ENCODE results near the gene AUTS2. TPM values are rescaled to one million over a fixed set of nuclear protein-coding genes. Genes with fewer than 3 reads are reported as not detected.

AUTS2 gene
- total RNA-seq, 6 experiments from 2014 or later = 10.4 to 32.0 (median 19.3) TPM

DNA sequence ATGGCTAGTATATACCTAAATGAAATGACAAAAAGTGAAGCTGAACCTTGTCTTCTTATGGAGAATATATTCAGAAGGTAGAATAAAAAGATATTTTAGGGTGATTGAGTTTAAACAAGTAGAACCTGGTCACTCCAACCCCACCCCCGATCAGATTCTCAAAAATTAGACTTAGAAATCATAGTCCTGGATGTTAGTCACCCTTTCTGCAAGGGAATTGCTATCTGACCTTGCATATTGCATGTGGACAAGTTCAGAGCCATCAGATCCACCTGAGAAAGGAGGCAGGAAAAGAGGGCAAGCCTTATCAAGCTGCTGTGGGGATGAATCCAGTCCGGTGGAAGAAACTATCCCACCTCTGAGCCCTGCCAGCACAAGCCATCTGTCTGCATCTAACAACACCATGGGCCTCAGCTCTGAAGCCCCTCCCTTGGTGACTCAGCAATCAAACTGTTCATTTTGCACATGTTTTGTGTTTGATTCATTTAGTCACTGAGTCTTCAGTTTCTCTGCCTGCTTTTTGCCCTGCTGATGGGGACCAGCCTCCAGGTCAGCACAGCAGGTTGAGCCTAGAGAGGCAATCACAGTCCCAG lies 727.3 kb downstream of the AUTS2 start:
- no peak overlapping the region for H3K27ac ChIP-seq
- no peaks in the 10 kb centered on the region for H3K9me3 ChIP-seq
- H3K4me3 ChIP-seq = no peak overlapping the region
- no peak for TF ChIP-seq POLR2A (IDR thresholded peaks at IDR 0.05)
- TF ChIP-seq, protein P1, sequence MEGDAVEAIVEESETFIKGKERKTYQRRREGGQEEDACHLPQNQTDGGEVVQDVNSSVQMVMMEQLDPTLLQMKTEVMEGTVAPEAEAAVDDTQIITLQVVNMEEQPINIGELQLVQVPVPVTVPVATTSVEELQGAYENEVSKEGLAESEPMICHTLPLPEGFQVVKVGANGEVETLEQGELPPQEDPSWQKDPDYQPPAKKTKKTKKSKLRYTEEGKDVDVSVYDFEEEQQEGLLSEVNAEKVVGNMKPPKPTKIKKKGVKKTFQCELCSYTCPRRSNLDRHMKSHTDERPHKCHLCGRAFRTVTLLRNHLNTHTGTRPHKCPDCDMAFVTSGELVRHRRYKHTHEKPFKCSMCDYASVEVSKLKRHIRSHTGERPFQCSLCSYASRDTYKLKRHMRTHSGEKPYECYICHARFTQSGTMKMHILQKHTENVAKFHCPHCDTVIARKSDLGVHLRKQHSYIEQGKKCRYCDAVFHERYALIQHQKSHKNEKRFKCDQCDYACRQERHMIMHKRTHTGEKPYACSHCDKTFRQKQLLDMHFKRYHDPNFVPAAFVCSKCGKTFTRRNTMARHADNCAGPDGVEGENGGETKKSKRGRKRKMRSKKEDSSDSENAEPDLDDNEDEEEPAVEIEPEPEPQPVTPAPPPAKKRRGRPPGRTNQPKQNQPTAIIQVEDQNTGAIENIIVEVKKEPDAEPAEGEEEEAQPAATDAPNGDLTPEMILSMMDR (IDR thresholded peaks at IDR 0.05) = no peak
- no peak for DNase-seq
- H3K4me1 ChIP-seq = no peaks in the 10 kb centered on the region
- H3K36me3 ChIP-seq = no peaks in the 10 kb centered on the region
- no peak for ATAC-seq
- intact Hi-C loops (cut with DNase I) = no loop called here
- WGBS (ENCODE audit: insufficient coverage, low coverage, low lambda C conversion rate, missing lambda C conversion rate) = 46% methylated on average over 1 of the region's 2 CpGs
- H3K27me3 ChIP-seq = no peaks in the 10 kb centered on the region

DNA sequence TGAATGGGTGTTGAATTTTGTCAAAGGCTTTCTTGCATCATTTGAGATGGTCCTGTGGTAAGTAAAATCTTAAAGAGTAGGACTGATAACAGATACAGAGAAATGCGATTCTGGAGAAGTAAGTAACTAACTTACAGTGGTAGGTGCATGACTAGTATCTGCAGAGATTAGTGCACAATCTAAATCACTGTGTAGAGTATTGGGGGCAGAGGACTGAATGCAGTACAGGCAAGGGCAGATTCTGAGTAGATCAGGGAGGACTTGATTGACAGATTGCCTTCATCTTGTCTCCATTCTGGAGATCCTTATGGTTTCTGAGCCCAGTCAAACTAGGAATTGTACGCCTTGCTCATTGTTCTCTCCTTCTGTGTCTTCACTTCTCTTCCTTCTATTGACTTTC lies 736.0 kb downstream of the AUTS2 start:
- no peaks in the 10 kb centered on the region for H3K27me3 ChIP-seq
- no peaks in the 10 kb centered on the region for H3K36me3 ChIP-seq
- 86% methylated on average over 2 of the region's 2 CpGs for WGBS (ENCODE audit: insufficient coverage, low coverage, low lambda C conversion rate, missing lambda C conversion rate)
- TF ChIP-seq, protein P1 (IDR thresholded peaks at IDR 0.05) = no peak
- no peak for TF ChIP-seq POLR2A (IDR thresholded peaks at IDR 0.05)
- DNase-seq (no peak), ATAC-seq (no peak)
- H3K4me3 ChIP-seq = no peak overlapping the region
- H3K9me3 ChIP-seq = no peaks in the 10 kb centered on the region
- intact Hi-C loops (cut with DNase I) = no loop called here
- no peak overlapping the region for H3K27ac ChIP-seq
- H3K4me1 ChIP-seq = no peaks in the 10 kb centered on the region

DNA sequence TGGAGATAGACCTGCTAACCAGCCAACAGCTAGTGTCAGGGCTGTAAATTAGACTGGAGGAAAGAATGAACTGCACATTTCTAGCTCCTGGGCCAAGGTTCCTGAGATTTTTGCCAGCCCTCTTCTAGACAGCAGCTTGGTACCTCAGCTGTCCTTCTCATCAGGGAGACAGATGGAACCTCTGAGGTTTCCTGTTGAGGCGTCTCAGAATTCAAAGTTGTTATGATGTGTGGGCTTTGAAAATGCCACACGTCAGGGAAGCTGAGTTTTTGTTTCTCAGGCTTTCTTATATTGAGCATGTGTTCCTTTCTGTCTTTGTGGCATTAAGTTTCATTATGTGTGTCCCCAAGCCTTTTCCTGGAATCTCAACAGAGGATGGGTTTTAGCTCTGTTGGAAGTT lies 736.6 kb downstream of the AUTS2 start:
- H3K27ac ChIP-seq = no peak overlapping the region
- no peak overlapping the region for H3K4me3 ChIP-seq
- DNase-seq (no peak), ATAC-seq (no peak)
- no peaks in the 10 kb centered on the region for H3K36me3 ChIP-seq
- H3K9me3 ChIP-seq = no peaks in the 10 kb centered on the region
- no peaks in the 10 kb centered on the region for H3K4me1 ChIP-seq
- TF ChIP-seq POLR2A (IDR thresholded peaks at IDR 0.05) = no peak
- TF ChIP-seq, protein P1 (IDR thresholded peaks at IDR 0.05) = no peak
- no peaks in the 10 kb centered on the region for H3K27me3 ChIP-seq
- WGBS (ENCODE audit: insufficient coverage, low coverage, low lambda C conversion rate, missing lambda C conversion rate) = 36% methylated on average over 2 of the region's 2 CpGs
- intact Hi-C loops (cut with DNase I) = no loop called here

DNA sequence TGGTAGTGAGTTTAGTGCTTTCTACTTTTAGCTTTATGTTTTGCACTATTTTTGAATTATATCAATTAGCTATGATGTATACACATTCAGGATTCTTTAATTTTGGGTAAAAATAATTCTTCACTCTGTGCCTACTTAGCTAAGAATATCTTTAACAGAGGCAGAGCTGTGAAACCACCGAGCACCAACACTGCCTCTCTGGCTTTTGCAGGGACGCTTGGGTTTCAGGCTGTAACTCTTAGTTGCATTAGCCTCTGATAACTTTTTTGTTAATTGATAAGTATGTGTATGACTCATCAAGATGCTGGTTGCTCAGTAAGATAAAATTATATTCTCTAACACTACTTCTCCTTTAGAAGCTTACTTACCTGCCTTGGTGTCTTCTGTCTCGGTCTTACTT lies 738.3 kb downstream of the AUTS2 start:
- no peaks in the 10 kb centered on the region for H3K9me3 ChIP-seq
- DNase-seq = no peak
- intact Hi-C loops (cut with DNase I) = no loop called here
- no peaks in the 10 kb centered on the region for H3K27me3 ChIP-seq
- TF ChIP-seq POLR2A (IDR thresholded peaks at IDR 0.05) = no peak
- TF ChIP-seq, protein P1 (IDR thresholded peaks at IDR 0.05) = no peak
- ATAC-seq = no peak
- WGBS (ENCODE audit: insufficient coverage, low coverage, low lambda C conversion rate, missing lambda C conversion rate) = 69% methylated on average over 3 of the region's 3 CpGs
- no peak overlapping the region for H3K27ac ChIP-seq
- no peaks in the 10 kb centered on the region for H3K36me3 ChIP-seq
- H3K4me3 ChIP-seq = no peak overlapping the region
- H3K4me1 ChIP-seq = no peaks in the 10 kb centered on the region

DNA sequence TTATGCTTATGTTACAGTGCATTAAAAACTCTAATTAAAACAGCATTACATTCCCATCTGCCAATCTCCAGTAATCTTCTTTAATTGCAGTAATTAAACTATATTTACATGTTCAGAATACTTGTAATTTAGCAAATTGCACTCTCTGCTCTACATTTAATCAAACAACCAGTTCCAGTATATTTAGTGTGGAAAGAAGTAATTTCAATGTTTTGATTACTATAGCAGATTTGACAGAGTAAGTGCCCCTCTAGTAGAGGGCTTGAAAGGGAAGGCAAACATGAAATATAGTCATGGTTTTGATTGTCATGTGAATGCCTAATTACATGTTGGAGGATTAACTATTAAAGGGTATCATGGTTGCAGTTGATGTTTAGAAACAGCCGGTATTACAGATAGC lies 739.7 kb downstream of the AUTS2 start:
- H3K36me3 ChIP-seq = no peaks in the 10 kb centered on the region
- no peak overlapping the region for H3K27ac ChIP-seq
- TF ChIP-seq, protein P1 (IDR thresholded peaks at IDR 0.05) = no peak
- TF ChIP-seq POLR2A (IDR thresholded peaks at IDR 0.05) = no peak
- H3K27me3 ChIP-seq = no peaks in the 10 kb centered on the region
- no peaks in the 10 kb centered on the region for H3K9me3 ChIP-seq
- no peak overlapping the region for H3K4me3 ChIP-seq
- DNase-seq (no peak), ATAC-seq (no peak)
- WGBS (ENCODE audit: insufficient coverage, low coverage, low lambda C conversion rate, missing lambda C conversion rate) = 100% methylated on average over 1 of the region's 1 CpG
- no peaks in the 10 kb centered on the region for H3K4me1 ChIP-seq
- intact Hi-C loops (cut with DNase I) = no loop called here
